Liver (tissue), 3 donors: ENCODE measurements around the gene UBE2A.

ENCODE experiments used
- ATF3 ChIP-seq: IDR thresholded peaks from 2 replicates; pipeline ENCODE4 v1.6.1; 2016; ENCODE audit warnings: antibody characterized with exemption
- CTCF ChIP-seq: fragments of 150-350 bp; IDR thresholded peaks from 2 replicates; pipeline ENCODE4 v1.5.1; 2017; ENCODE audit warnings: improper control_type of control experiment, low read depth, low read length; ENCODE audit not compliant: missing input control
- EGR1 ChIP-seq, 2 donors: IDR thresholded peaks; 2 replicates each; pipeline ENCODE4 v1.6.1; 2016 to 2018; ENCODE audit warnings: antibody characterized with exemption in 2 of 2, low read depth in 2 of 2
- JUND ChIP-seq, 2 donors: IDR thresholded peaks; 2 replicates each; pipeline ENCODE4 v1.6.1; 2016; ENCODE audit warnings: antibody characterized with exemption in 2 of 2
- MAX ChIP-seq: IDR thresholded peaks from 2 replicates; pipeline ENCODE4 v1.6.1; 2016; ENCODE audit warnings: antibody characterized with exemption
- RAD21 ChIP-seq, 2 donors: IDR thresholded peaks; 2 replicates each; pipeline ENCODE4 v1.6.1; 2016; ENCODE audit warnings: antibody characterized with exemption in 2 of 2, mild to moderate bottlenecking in 2 of 2
- REST ChIP-seq: IDR thresholded peaks from 2 replicates; pipeline ENCODE4 v1.6.1; 2016; ENCODE audit warnings: antibody characterized with exemption, mild to moderate bottlenecking
- TAF1 ChIP-seq: conservative IDR thresholded peaks from 2 replicates; pipeline ENCODE4 v1.6.1; 2016; ENCODE audit warnings: antibody characterized with exemption, mild to moderate bottlenecking
- donor health status: healthy.
- donor health status: healthy.

GRCh38 chrX:119539872-119540271 is 34.5 kb upstream of the UBE2A start:
- TF ChIP-seq CTCF (no peak), REST (no peak), EGR1 (IDR thresholded peaks at IDR 0.05; ENCODE audit: low read depth in 2 of 2) (no peak), JUND (IDR thresholded peaks at IDR 0.05) (no peak), TAF1 (no peak), ATF3 (no peak), RAD21 (IDR thresholded peaks at IDR 0.05) (no peak), MAX (no peak)
